Stomach (tissue), 4 donors: ENCODE data around the gene OXT.

Experiments
- EP300 ChIP-seq: sonication (generic); formaldehyde crosslinking; IDR thresholded peaks from one replicate; pipeline ENCODE4 v1.6.1; 2017; ENCODE audit warnings: antibody characterized with exemption
- POLR2A ChIP-seq, 4 donors: fragments of 450-650 bp; IDR thresholded peaks; one replicate each; pipeline ENCODE4 v1.6.1; 2016; ENCODE audit warnings: antibody characterized with exemption in 4 of 4, control low read depth in 2 of 4, mild to moderate bottlenecking in 1 of 4, moderate library complexity in 1 of 4
- POLR2AphosphoS5 ChIP-seq, 3 donors: sonication (generic); formaldehyde crosslinking; IDR thresholded peaks; one replicate each; pipeline ENCODE4 v1.6.1; 2016; ENCODE audit warnings: antibody characterized with exemption in 3 of 3
- TF ChIP-seq, protein P1 (sequence below), 7 experiments: fragments of 450-650 bp in 4 of 7; fragments of 200-600 bp in 3 of 7; sonication (generic) in 3 of 7; IDR thresholded peaks; one replicate each; pipeline ENCODE4 v1.5.1; 2016 to 2019; ENCODE audit warnings: antibody characterized with exemption in 7 of 7, control low read depth in 2 of 7, mild to moderate bottlenecking in 1 of 7

DNA sequence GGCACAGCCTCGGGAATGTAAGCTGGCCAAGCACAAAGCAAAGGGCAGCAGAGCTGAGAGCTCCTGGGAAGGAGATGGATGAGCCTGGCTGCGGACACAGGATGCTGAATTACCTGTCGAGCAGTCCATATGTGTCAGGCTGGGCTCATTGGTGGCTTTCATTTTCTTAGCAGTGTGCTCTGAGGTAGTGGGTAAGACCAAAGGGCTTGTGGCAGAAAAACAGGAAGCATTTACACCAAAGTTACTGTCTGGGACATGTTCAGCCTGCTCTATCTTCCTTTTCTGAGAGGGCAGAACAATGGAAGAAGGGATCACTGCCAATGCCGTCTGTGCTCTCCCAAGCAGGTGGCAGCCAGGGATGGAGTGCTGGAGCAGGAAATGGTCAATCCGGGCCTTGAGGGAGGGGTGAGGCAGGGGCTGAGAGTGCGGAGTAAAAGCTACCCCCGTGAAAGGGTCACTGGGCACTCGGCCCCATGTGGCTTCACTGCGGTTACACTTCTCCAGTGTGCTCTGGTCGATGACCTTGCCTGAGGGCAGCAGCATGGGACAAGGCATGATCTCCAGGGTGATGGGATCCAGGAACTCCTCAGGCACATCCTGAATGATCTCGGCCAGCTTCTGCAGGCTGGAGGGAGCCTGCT lies 50.0 kb downstream of the OXT start:
- TF ChIP-seq POLR2AphosphoS5 (IDR thresholded peaks at IDR 0.05) (no peak), POLR2A (IDR thresholded peaks at IDR 0.05) (no peak), EP300 (no peak)
- TF ChIP-seq, protein P1, sequence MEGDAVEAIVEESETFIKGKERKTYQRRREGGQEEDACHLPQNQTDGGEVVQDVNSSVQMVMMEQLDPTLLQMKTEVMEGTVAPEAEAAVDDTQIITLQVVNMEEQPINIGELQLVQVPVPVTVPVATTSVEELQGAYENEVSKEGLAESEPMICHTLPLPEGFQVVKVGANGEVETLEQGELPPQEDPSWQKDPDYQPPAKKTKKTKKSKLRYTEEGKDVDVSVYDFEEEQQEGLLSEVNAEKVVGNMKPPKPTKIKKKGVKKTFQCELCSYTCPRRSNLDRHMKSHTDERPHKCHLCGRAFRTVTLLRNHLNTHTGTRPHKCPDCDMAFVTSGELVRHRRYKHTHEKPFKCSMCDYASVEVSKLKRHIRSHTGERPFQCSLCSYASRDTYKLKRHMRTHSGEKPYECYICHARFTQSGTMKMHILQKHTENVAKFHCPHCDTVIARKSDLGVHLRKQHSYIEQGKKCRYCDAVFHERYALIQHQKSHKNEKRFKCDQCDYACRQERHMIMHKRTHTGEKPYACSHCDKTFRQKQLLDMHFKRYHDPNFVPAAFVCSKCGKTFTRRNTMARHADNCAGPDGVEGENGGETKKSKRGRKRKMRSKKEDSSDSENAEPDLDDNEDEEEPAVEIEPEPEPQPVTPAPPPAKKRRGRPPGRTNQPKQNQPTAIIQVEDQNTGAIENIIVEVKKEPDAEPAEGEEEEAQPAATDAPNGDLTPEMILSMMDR (IDR thresholded peaks at IDR 0.05) = no peak
